Gastrocnemius medialis (tissue), 4 donors: ENCODE data around the gene SFMBT2.

Source experiments
- POLR2A ChIP-seq, 2 donors: fragments of 450-650 bp; IDR thresholded peaks; one replicate each; pipeline ENCODE4 v1.6.1; 2017; ENCODE audit warnings: antibody characterized with exemption in 2 of 2, mild to moderate bottlenecking in 2 of 2, moderate library complexity in 2 of 2
- TF ChIP-seq, protein P1 (sequence below), 5 experiments: fragments of 450-650 bp in 3 of 5; fragments of 200-600 bp in 2 of 5; sonication (generic) in 2 of 5; IDR thresholded peaks in 4 of 5; conservative IDR thresholded peaks in 1 of 5; 1 replicate in 4 of 5; 2 replicates in 1 of 5; pipeline ENCODE4 v1.5.1; 2016 to 2019; ENCODE audit warnings: antibody characterized with exemption in 5 of 5, mild to moderate bottlenecking in 3 of 5, moderate library complexity in 3 of 5

DNA sequence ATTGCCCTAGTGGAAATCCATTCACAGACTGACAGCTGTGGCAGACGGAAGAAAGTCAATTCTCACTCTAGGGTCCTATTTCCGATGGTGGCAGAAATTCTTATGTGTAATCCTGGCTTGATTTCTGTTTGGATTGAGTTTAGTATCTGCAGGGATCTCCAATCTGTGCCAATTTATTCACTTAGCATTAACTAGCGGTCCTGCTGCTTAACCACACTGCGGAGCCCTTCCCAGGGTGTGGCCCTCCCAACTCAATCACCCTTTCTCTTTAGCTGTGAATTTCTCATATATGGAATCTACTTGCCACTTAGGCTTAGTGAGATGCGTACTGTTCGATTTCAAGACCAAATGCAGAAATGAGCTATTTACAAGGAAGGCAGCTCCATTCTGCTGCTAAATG, 215.7 kb downstream of the SFMBT2 start:
- TF ChIP-seq, protein P1, sequence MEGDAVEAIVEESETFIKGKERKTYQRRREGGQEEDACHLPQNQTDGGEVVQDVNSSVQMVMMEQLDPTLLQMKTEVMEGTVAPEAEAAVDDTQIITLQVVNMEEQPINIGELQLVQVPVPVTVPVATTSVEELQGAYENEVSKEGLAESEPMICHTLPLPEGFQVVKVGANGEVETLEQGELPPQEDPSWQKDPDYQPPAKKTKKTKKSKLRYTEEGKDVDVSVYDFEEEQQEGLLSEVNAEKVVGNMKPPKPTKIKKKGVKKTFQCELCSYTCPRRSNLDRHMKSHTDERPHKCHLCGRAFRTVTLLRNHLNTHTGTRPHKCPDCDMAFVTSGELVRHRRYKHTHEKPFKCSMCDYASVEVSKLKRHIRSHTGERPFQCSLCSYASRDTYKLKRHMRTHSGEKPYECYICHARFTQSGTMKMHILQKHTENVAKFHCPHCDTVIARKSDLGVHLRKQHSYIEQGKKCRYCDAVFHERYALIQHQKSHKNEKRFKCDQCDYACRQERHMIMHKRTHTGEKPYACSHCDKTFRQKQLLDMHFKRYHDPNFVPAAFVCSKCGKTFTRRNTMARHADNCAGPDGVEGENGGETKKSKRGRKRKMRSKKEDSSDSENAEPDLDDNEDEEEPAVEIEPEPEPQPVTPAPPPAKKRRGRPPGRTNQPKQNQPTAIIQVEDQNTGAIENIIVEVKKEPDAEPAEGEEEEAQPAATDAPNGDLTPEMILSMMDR (IDR thresholded peaks at IDR 0.05 in 4 of 5, conservative IDR thresholded peaks at IDR 0.05 in 1 of 5), result no peak
- no peak for TF ChIP-seq POLR2A (IDR thresholded peaks at IDR 0.05)
